ENCODE measurements around the gene SIX2. TPM values are rescaled to one million over a fixed set of nuclear protein-coding genes. Genes with fewer than 3 reads are reported as not detected.

SIX2 gene
- total and polyA plus RNA-seq, 2 donors (not counting 1 experiment from before 2014, with no cell fraction given) = not detected

- Mint-ChIP-seq H3K4me3 (no peak overlapping the region), H3K27ac (no peak overlapping the region), H3K27me3 (peaks cover 21% of the 10 kb centered on the region), H3K4me1 (peaks cover 2% of the 10 kb centered on the region), H3K9me3 (ENCODE audit: insufficient read depth) (peaks cover 4% of the 10 kb centered on the region)
- no peaks in the 10 kb centered on the region for H4K20me1 ChIP-seq (ENCODE audit: control insufficient read depth, insufficient read depth, low read length, poor library complexity, severe bottlenecking)
- H3K4me3 ChIP-seq (ENCODE audit: control extremely low read depth in 1 of 5, extremely low read depth in 1 of 5, insufficient read depth in 1 of 5, low read depth in 2 of 5, low read length in 4 of 5) = no peak overlapping the region
- ChIA-PET POLR2A (no interaction called here), CTCF (interaction anchor here (0.8 to 5.5 kb wide), 7 partner anchors 8 to 593 kb away, joined by 3 to 93 read pairs (median 6); no protein-coding TSS in a partner anchor)
- peaks cover 0 to 5% (median 3%) of the 10 kb centered on the region in 3 donors for H3K9me3 ChIP-seq (ENCODE audit: control extremely low read depth in 1 of 3, control insufficient read depth in 2 of 3, insufficient read depth in 1 of 3, low read length in 2 of 3)
- ATAC-seq (ENCODE audit: low read depth) (no peak), DNase-seq (no peak)
- no peaks in the 10 kb centered on the region for H3K79me2 ChIP-seq (ENCODE audit: control insufficient read depth, insufficient read depth, low read length)
- H3K4me2 ChIP-seq (replicated peaks; ENCODE audit: low read depth, low read length, poor library complexity, severe bottlenecking) = no peak overlapping the region
- no peaks in the 10 kb centered on the region for H3K36me3 ChIP-seq (replicated peaks in 1 of 2; ENCODE audit: control extremely low read depth in 1 of 2, control insufficient read depth in 1 of 2, extremely low read depth in 1 of 2, insufficient read depth in 2 of 2, low read length in 1 of 2)
- no peak overlapping the region for H2AFZ ChIP-seq (ENCODE audit: insufficient read depth, low read depth, low read length, poor library complexity, severe bottlenecking)
- peaks cover 0 to 14% (median 5%) of the 10 kb centered on the region in 4 experiments for H3K27me3 ChIP-seq (replicated peaks in 1 of 4; ENCODE audit: control extremely low read depth in 1 of 4, control insufficient read depth in 3 of 4, insufficient read depth in 4 of 4, low read length in 3 of 4)
- TF ChIP-seq EZH2 (IDR thresholded peaks at IDR 0.05; ENCODE audit: borderline replicate concordance, insufficient read depth, low read depth, low read length, poor library complexity, severe bottlenecking) = no peak
- TF ChIP-seq, protein P1, sequence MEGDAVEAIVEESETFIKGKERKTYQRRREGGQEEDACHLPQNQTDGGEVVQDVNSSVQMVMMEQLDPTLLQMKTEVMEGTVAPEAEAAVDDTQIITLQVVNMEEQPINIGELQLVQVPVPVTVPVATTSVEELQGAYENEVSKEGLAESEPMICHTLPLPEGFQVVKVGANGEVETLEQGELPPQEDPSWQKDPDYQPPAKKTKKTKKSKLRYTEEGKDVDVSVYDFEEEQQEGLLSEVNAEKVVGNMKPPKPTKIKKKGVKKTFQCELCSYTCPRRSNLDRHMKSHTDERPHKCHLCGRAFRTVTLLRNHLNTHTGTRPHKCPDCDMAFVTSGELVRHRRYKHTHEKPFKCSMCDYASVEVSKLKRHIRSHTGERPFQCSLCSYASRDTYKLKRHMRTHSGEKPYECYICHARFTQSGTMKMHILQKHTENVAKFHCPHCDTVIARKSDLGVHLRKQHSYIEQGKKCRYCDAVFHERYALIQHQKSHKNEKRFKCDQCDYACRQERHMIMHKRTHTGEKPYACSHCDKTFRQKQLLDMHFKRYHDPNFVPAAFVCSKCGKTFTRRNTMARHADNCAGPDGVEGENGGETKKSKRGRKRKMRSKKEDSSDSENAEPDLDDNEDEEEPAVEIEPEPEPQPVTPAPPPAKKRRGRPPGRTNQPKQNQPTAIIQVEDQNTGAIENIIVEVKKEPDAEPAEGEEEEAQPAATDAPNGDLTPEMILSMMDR (IDR thresholded peaks at IDR 0.05) = no peak
- intact Hi-C loops (cut with micrococcal nuclease) = loop anchor here (5.0 kb wide), 2 partner anchors 1383 to 1903 kb away; no protein-coding TSS in a partner anchor
- no peak overlapping the region for H3K27ac ChIP-seq (ENCODE audit: low read length in 2 of 2)
- WGBS (ENCODE audit: insufficient coverage) = 69% methylated on average over 3 of the region's 9 CpGs
- H3K9ac ChIP-seq (ENCODE audit: low read length) = no peak overlapping the region
- no peaks in the 10 kb centered on the region for H3K4me1 ChIP-seq (ENCODE audit: control insufficient read depth in 2 of 2, insufficient read depth in 2 of 2, low read length in 2 of 2)
Measured at GRCh38 chr2:44983836-44984604, 25.2 kb downstream of the SIX2 start.

GRCh38 chr2:44981714-44982108 is 27.5 kb downstream of the SIX2 start:
- CTCF ChIA-PET = interaction anchor here (0.5 to 5.5 kb wide), 25 partner anchors 8 to 604 kb away, joined by 3 to 93 read pairs (median 5); no protein-coding TSS in a partner anchor
- Histone ChIP-seq H3K4me3 (ENCODE audit: control extremely low read depth in 1 of 5, extremely low read depth in 1 of 5, insufficient read depth in 1 of 5, low read depth in 2 of 5, low read length in 4 of 5) (no peak overlapping the region), H4K20me1 (ENCODE audit: control insufficient read depth, insufficient read depth, low read length, poor library complexity, severe bottlenecking) (no peaks in the 10 kb centered on the region), H3K9me3 (ENCODE audit: control extremely low read depth in 1 of 3, control insufficient read depth in 2 of 3, insufficient read depth in 1 of 3, low read length in 2 of 3) (peaks cover 0 to 3% (median 0%) of the 10 kb centered on the region in 3 donors), H3K79me2 (ENCODE audit: control insufficient read depth, insufficient read depth, low read length) (no peaks in the 10 kb centered on the region), H3K4me1 (ENCODE audit: control insufficient read depth in 2 of 2, insufficient read depth in 2 of 2, low read length in 2 of 2) (no peaks in the 10 kb centered on the region), H3K27ac (ENCODE audit: low read length in 2 of 2) (no peak overlapping the region), H3K27me3 (replicated peaks in 1 of 4; ENCODE audit: control extremely low read depth in 1 of 4, control insufficient read depth in 3 of 4, insufficient read depth in 4 of 4, low read length in 3 of 4) (peaks cover 0 to 14% (median 5%) of the 10 kb centered on the region in 4 experiments), H3K36me3 (replicated peaks in 1 of 2; ENCODE audit: control extremely low read depth in 1 of 2, control insufficient read depth in 1 of 2, extremely low read depth in 1 of 2, insufficient read depth in 2 of 2, low read length in 1 of 2) (no peaks in the 10 kb centered on the region), H3K4me2 (replicated peaks; ENCODE audit: low read depth, low read length, poor library complexity, severe bottlenecking) (no peak overlapping the region), H3K9ac (ENCODE audit: low read length) (no peak overlapping the region), H2AFZ (ENCODE audit: insufficient read depth, low read depth, low read length, poor library complexity, severe bottlenecking) (peak overlapping the region; percentile 54)
- 19% methylated on average over 11 of the region's 14 CpGs for WGBS (ENCODE audit: insufficient coverage)
- Mint-ChIP-seq H3K4me3 (no peak overlapping the region), H3K9me3 (ENCODE audit: insufficient read depth) (no peaks in the 10 kb centered on the region), H3K27me3 (peaks cover 20% of the 10 kb centered on the region), H3K4me1 (peaks cover 2% of the 10 kb centered on the region), H3K27ac (no peak overlapping the region)
- POLR2A ChIA-PET = no interaction called here
- ATAC-seq (ENCODE audit: low read depth) (peak; percentile 36), DNase-seq (peak; percentile 77)
- TF ChIP-seq, protein P1 (IDR thresholded peaks at IDR 0.05) = peak; percentile 91
- no peak for TF ChIP-seq EZH2 (IDR thresholded peaks at IDR 0.05; ENCODE audit: borderline replicate concordance, insufficient read depth, low read depth, low read length, poor library complexity, severe bottlenecking)
- intact Hi-C loops (cut with micrococcal nuclease) = loop anchor here (5.0 kb wide), 2 partner anchors 1386 to 1906 kb away; no protein-coding TSS in a partner anchor
